ES-I3 (cell line): ENCODE data around the gene CRIM1.

Experiments used
- H3K36me3 ChIP-seq: 2 replicates; pipeline ENCODE4 v1.6.1; 2013; ENCODE audit warnings: mild to moderate bottlenecking, low read length, control low read depth, moderate library complexity; ENCODE audit not compliant: insufficient read depth
- H3K4me1 ChIP-seq: 2 replicates; pipeline ENCODE4 v1.6.1; 2013; ENCODE audit warnings: mild to moderate bottlenecking, control low read depth, low read length; ENCODE audit not compliant: insufficient read depth
- H3K9ac ChIP-seq: 2 replicates; pipeline ENCODE4 v1.6.1; 2013; ENCODE audit warnings: low read depth, mild to moderate bottlenecking, low read length, moderate library complexity
- H3K9me3 ChIP-seq: 2 replicates; pipeline ENCODE4 v1.6.1; 2013; ENCODE audit warnings: mild to moderate bottlenecking, low read length, moderate library complexity; ENCODE audit not compliant: control insufficient read depth, insufficient read depth

CRIM1 gene

DNA sequence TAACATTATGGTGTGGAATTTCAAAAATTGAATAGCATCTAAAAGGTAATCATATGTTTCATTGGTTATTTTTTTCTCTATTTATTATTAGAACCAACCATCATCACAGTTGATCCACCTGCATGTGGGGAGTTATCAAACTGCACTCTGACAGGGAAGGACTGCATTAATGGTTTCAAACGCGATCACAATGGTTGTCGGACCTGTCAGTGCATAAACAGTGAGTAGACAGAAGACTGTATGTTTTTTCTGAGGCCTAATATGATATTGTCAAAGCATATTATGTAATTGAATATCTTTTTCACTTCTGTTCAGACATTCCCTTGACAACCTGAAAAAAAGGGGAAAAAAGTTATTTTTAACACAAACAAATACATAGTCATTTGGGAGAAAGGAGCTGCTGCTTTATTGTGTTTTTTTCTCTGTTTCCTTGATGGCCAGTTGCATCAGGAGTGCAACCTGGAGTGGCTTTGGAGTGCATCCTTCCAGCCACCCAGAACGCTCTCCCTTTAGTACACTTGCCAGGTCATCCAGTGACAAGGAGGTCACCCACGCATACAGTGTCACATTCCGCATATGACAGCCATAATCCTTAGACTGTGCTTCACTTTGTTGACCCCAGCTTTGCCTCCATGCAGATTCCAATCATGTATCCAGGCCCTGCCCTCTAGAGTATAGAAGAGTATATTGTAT lies 143.7 kb downstream of the CRIM1 start:
- H3K4me1 ChIP-seq = no peaks in the 10 kb centered on the region
- H3K9me3 ChIP-seq = no peaks in the 10 kb centered on the region
- peaks cover 15% of the 10 kb centered on the region for H3K36me3 ChIP-seq
- no peak overlapping the region for H3K9ac ChIP-seq

DNA sequence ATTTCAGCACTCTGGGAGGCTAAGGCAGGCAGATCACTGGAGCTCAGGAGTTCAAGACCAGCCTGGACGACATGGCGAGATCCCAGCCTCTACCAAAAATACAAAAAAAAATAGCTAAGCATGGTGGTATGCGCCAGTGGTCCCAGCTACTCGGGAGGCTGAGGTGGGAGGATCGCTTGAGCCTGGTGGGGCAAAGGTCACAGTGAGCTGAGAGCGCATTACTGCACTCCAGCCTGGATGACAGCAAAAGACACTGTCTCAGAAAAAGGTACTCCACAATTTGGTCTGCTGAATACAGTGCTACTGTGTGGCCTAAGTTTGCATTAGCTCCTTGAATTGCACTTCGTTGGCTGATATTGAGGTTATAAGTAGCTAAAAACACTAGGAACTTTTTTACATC lies 144.5 kb downstream of the CRIM1 start:
- H3K4me1 ChIP-seq = no peaks in the 10 kb centered on the region
- H3K9ac ChIP-seq = no peak overlapping the region
- no peaks in the 10 kb centered on the region for H3K9me3 ChIP-seq
- peaks cover 15% of the 10 kb centered on the region for H3K36me3 ChIP-seq

DNA sequence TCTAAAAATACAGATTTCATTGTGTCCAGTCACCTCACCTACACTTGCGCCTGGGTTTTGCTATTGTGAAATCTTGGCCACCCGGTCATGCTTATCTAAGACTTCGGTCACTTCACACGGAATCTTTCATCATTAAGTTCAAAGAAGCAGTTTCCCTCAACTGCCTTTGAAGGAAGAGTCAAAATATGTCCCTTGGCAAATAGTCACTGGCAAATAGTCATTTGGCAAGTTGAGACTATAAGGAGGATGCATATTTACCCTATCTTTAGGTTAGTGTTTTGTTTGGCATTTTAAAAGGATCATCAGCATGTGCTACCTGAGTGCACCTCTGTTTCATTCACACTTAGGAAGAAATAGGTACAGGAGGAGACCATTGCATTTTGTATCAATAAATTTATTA lies 146.5 kb downstream of the CRIM1 start:
- Histone ChIP-seq H3K36me3 (peaks cover 15% of the 10 kb centered on the region), H3K9ac (no peak overlapping the region), H3K4me1 (no peaks in the 10 kb centered on the region), H3K9me3 (no peaks in the 10 kb centered on the region)

DNA sequence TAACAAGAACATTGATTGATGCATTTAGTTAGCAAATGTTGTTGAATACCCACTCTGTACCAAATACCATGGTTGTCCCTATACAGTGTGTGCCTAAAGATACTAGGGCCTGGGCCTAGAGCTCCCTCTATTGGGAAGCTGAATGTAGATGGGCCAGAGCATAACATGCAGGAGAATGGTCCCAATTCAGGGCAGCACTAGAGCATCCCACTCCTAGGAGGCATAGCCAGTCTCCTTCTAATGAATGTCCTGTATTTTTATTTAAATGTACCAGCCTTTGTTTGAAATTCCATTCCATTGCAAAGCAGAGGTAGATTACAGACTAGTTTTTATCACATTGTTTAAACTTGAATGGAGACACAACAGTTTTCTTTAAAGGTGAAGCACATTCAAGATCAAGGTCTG lies 151.8 kb downstream of the CRIM1 start:
- Histone ChIP-seq H3K9me3 (no peaks in the 10 kb centered on the region), H3K36me3 (no peaks in the 10 kb centered on the region), H3K4me1 (peaks cover 4% of the 10 kb centered on the region; the same call in 1 of the 2 replicates)

DNA sequence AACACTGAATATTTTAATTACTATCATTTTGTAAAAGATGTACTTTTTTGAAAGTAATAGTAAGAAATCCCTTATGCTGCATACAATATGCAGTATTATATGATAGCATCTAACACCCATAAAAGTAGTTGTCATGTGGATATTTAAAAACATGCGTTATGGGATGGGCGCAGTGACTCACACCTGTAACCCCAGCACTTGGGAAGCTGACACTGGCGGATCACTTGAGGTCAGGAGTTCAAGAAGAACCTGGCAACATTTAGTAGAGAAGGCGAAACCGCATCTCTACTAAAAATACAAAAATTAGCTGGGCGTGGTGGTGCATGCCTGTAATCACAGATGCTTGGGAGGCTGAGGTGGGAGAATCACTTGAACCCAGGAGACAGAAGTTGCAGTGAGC lies 153.5 kb downstream of the CRIM1 start:
- peaks cover 9% of the 10 kb centered on the region; the same call in 1 of the 2 replicates for H3K36me3 ChIP-seq

More for the DNA sequence above, 151.8 kb downstream of the CRIM1 start:
- no peak overlapping the region for H3K9ac ChIP-seq

DNA sequence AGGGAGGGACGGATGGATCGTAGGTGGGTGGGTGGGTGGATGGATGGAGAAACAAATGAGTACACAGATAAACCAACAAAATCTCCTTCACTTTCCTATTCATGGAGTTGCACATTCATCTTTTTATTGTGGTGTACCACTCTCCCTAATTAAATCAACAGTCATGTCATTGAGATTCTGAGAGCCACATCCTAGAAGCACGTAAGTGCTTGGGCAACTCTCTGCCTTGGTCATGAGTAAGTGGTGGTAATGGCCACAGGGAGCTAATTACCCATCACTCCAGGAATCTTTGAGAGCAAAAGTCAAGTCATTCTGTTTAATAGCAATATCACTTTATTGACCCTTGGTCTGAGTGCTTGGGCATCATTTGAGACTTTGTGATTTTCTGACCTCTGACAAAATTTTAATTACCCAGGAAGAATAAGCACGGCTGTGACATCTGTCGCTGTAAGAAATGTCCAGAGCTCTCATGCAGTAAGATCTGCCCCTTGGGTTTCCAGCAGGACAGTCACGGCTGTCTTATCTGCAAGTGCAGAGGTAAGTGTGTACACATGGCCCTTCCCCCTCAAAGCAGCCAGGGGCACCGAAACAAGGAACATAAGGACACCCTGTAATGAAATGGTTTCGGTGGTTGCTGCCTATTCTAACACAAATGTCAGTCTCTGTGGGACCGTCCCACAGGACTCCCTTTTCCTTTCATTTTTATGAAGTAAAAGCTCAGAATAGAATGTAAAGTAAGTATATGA lies 156.5 kb downstream of the CRIM1 start:
- H3K4me1 ChIP-seq = peaks cover 4% of the 10 kb centered on the region; the same call in 1 of the 2 replicates
- peaks cover 19% of the 10 kb centered on the region for H3K36me3 ChIP-seq
- H3K9me3 ChIP-seq = no peaks in the 10 kb centered on the region
- H3K9ac ChIP-seq = no peak overlapping the region

More for the DNA sequence above, 153.5 kb downstream of the CRIM1 start:
- Histone ChIP-seq H3K4me1 (peaks cover 4% of the 10 kb centered on the region; the same call in 1 of the 2 replicates), H3K9ac (no peak overlapping the region), H3K9me3 (no peaks in the 10 kb centered on the region)

DNA sequence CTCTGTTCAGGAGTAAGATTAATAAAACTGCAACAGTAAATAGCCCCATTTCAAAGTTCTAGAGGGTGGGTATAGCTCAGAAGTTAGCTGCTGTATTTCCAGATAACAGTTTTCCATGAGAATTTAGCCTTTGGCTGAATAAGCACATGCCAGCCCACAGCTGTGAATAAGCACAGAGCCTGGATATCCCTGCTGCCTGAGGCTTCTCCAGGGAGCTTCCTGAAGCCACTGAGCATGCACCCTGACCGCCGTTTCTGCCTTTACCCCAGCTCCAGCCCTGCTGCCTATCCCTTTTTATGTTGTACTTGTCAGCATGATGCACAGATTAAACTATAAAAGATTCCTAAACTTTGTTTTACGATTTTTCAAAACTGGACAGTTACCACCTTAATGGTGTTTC lies 157.1 kb downstream of the CRIM1 start:
- H3K9me3 ChIP-seq = no peaks in the 10 kb centered on the region
- peaks cover 23% of the 10 kb centered on the region for H3K36me3 ChIP-seq
- H3K4me1 ChIP-seq = peaks cover 2% of the 10 kb centered on the region; the same call in 1 of the 2 replicates

DNA sequence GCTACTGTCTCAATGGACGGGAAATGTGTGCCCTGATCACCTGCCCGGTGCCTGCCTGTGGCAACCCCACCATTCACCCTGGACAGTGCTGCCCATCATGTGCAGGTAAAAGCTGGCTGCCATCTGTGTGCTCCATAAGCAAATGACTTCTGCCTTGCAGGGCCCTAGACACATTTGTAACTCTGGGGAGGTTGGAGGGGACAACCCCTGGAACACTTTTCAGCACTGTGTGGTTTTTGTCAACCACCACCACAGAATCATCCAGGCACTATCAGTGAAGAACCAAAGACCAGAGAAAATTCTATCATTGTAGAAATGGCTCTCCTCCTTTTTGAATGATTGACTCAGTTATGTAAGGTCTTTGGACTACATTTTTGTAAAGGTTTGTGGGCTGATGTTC lies 158.1 kb downstream of the CRIM1 start:
- H3K9ac ChIP-seq = no peak overlapping the region
- no peaks in the 10 kb centered on the region for H3K9me3 ChIP-seq
- peaks cover 23% of the 10 kb centered on the region for H3K36me3 ChIP-seq
- no peaks in the 10 kb centered on the region for H3K4me1 ChIP-seq

More for the DNA sequence above, 157.1 kb downstream of the CRIM1 start:
- no peak overlapping the region for H3K9ac ChIP-seq

DNA sequence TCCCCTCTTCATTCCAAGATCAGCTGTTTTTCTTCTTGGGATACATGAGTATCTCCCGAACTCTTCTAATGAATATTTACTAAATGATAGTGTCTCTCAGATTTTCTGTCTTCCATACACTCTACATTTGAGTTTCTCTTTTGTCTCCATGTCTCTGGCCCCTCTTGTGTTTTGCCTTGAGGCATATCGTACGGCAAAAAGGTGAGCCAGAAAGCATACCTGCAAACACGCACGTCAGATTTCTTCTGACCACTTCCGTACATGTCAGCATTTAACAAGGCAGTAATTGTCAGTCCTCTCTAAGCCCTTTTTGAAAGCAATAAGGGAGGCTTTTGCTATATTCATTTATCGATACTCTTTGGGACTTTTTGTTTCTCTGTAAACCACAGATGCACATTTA lies 160.0 kb downstream of the CRIM1 start:
- Histone ChIP-seq H3K36me3 (peaks cover 36% of the 10 kb centered on the region), H3K9ac (no peak overlapping the region), H3K4me1 (no peaks in the 10 kb centered on the region), H3K9me3 (no peaks in the 10 kb centered on the region)

DNA sequence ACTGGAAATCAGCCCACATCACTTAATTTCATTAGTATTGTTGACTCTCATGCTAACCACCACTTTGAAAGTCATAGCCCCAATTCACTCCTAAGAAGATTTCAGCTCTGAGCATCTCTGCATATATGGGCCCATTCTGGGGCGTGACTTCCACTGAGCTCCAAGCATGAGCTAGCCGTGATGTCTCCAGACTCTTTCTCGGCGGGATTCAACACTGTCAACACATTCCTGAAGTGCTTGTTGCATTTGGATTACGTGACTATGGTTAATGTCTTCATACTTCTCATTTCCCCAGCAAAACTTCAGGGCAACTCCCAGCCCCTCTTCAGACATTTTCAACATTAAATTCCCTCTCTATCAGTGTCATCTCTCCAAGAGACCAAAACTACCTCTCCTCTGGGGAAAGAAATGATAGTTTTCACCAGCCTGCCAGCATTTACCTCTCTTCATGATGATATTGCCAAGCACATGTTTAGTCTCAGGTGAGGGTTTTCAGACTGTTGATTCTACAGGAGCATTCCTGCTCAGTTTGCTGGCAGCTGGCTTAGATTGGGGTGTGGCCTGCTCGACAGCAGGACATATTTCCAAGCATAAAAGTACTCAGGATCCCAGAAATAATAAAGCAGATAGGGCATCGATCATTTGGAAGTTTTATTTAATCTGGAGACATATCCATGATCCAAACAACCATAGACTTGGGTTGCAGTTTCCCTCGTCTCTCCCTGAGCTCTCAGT lies 160.7 kb downstream of the CRIM1 start:
- H3K4me1 ChIP-seq = no peaks in the 10 kb centered on the region
- H3K36me3 ChIP-seq = peaks cover 44% of the 10 kb centered on the region
- H3K9ac ChIP-seq = no peak overlapping the region
- H3K9me3 ChIP-seq = no peaks in the 10 kb centered on the region

DNA sequence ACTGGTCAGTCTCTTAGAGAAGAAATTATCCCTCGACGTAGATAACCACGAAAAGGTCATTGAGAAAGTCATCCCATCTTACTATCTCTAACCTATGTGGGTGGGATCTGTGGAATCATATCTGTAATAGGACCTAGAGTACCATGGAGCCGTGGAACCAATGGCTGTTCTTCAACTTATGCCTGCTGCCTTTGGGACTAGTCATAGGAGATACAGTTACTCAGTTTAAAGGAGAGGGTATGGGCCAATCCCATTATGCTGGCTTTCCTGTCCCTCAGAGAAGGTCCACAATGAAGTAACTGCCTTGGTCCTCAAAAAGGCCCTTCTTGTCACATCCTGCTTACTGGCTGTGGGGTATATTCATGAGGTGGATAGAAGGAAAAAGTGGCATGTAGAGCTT lies 164.9 kb downstream of the CRIM1 start:
- Histone ChIP-seq H3K9ac (no peak overlapping the region), H3K36me3 (peaks cover 53% of the 10 kb centered on the region), H3K4me1 (no peaks in the 10 kb centered on the region)

DNA sequence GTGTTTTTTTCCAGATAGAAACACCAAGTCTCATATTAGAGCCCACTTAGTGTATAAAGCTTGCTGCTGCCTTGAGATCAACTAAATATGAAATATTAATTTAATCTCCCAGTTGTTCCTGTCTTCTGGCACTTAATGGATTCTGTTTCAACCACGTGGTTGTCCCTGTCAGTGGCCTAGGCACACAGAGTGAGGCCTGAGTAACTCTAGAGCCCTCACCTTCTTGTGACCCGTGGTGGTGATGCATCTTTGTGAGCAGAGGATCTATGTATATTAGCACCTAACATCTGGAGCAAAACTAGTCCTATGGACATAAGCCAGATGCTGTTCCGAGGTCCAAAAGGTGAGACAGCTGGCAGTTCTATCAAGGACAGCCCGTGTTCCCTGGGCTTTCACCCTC lies 167.6 kb downstream of the CRIM1 start:
- Histone ChIP-seq H3K36me3 (peaks cover 41% of the 10 kb centered on the region), H3K9ac (no peak overlapping the region)

More for the DNA sequence above, 164.9 kb downstream of the CRIM1 start:
- no peaks in the 10 kb centered on the region for H3K9me3 ChIP-seq

DNA sequence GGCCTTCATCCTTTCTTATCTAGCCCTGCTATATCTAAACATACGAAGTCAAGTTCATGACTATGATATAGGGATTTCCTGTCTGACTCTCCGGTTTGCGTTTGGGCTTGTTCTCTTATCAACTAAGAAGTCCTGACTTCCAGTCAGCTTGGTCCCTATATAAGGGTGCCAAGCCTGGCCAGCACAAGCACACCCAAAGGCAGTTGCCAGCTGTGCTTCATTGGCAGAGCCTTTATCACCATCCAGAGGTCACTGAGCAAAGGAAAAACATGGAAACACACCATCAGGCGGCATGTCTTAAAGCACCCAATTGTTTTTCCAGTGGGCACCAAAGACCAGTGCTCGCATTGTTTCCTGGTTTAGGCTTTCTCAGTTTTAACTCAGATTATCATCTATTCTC lies 169.7 kb downstream of the CRIM1 start:
- Histone ChIP-seq H3K36me3 (peaks cover 31% of the 10 kb centered on the region), H3K4me1 (no peaks in the 10 kb centered on the region), H3K9ac (no peak overlapping the region), H3K9me3 (no peaks in the 10 kb centered on the region)

More for the DNA sequence above, 167.6 kb downstream of the CRIM1 start:
- no peaks in the 10 kb centered on the region for H3K9me3 ChIP-seq
- no peaks in the 10 kb centered on the region for H3K4me1 ChIP-seq

DNA sequence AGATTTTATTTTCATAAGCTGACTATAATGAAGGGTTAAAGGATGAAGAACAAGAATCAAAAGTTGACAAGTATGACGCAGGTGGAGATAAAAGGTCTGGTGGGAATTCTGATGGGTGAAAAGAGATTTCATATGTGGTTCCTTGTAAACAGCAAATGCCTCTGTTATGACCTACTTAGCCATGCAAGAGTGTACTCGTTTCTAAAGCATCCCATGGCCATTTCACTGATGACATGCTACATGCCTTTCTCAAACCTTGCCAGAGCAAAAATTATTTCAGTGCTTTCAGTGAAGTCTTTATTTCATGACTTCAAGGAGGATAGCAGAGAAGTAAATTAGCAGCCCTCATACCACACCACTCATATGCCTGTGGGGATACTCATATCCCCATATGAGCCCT lies 170.6 kb downstream of the CRIM1 start:
- Histone ChIP-seq H3K36me3 (peaks cover 21% of the 10 kb centered on the region), H3K9ac (no peak overlapping the region), H3K4me1 (no peaks in the 10 kb centered on the region), H3K9me3 (no peaks in the 10 kb centered on the region)
